Ascending aorta (tissue), 2 donors: ENCODE data around the gene FHAD1. TPM values are rescaled to one million over a fixed set of nuclear protein-coding genes. Genes with fewer than 3 reads are reported as not detected.

Experiments
- DNase-seq, 2 donors: peaks; one replicate each; pipeline ENCODE4 v3.0.0-alpha.2; 2019; ENCODE audit warnings: low spot score in 2 of 2
- H3K27ac ChIP-seq, 2 donors: fragments of 200-600 bp; sonication (generic); one replicate each; pipeline ENCODE4 v1.5.1; 2016 to 2017; ENCODE audit warnings: mild to moderate bottlenecking in 1 of 2
- H3K27me3 ChIP-seq: fragments of 200-600 bp; sonication (generic); one replicate; pipeline ENCODE4 v1.5.1; 2017
- H3K36me3 ChIP-seq, 2 donors: fragments of 200-600 bp; sonication (generic); one replicate each; pipeline ENCODE4 v1.5.1; 2016
- H3K4me1 ChIP-seq, 2 donors: fragments of 200-600 bp; sonication (generic); one replicate each; pipeline ENCODE4 v1.5.1; 2016 to 2017; ENCODE audit warnings: mild to moderate bottlenecking in 1 of 2
- H3K4me3 ChIP-seq, 2 donors: fragments of 200-600 bp; sonication (generic); one replicate each; pipeline ENCODE4 v1.5.1; 2016 to 2017; ENCODE audit warnings: mild to moderate bottlenecking in 1 of 2
- H3K9me3 ChIP-seq, 2 donors: fragments of 200-600 bp; sonication (generic); one replicate each; pipeline ENCODE4 v1.5.1; 2016
- CTCF ChIP-seq, 3 experiments: fragments of 200-600 bp in 2 of 3; fragments of 450-650 bp in 1 of 3; sonication (generic) in 2 of 3; IDR thresholded peaks; one replicate each; pipeline ENCODE4 v1.5.1; 2016 to 2019; ENCODE audit warnings: antibody characterized with exemption in 3 of 3, mild to moderate bottlenecking in 1 of 3, moderate library complexity in 1 of 3
- intact Hi-C: fragments of 100-400 bp; cut with DNase I; formaldehyde crosslinking; loops from one replicate; pipeline ENCODE4 v1.15.1; 2023
- total RNA-seq: library from RNA; depleted of rRNA; stranded (reverse); fragments of >200 nt; gene quantifications from one replicate; pipeline ENCODE4 v1.1.0, GENCODE V29; 2016

Gene FHAD1
- total RNA-seq, 1 donor from 2014 or later: not detected

DNA sequence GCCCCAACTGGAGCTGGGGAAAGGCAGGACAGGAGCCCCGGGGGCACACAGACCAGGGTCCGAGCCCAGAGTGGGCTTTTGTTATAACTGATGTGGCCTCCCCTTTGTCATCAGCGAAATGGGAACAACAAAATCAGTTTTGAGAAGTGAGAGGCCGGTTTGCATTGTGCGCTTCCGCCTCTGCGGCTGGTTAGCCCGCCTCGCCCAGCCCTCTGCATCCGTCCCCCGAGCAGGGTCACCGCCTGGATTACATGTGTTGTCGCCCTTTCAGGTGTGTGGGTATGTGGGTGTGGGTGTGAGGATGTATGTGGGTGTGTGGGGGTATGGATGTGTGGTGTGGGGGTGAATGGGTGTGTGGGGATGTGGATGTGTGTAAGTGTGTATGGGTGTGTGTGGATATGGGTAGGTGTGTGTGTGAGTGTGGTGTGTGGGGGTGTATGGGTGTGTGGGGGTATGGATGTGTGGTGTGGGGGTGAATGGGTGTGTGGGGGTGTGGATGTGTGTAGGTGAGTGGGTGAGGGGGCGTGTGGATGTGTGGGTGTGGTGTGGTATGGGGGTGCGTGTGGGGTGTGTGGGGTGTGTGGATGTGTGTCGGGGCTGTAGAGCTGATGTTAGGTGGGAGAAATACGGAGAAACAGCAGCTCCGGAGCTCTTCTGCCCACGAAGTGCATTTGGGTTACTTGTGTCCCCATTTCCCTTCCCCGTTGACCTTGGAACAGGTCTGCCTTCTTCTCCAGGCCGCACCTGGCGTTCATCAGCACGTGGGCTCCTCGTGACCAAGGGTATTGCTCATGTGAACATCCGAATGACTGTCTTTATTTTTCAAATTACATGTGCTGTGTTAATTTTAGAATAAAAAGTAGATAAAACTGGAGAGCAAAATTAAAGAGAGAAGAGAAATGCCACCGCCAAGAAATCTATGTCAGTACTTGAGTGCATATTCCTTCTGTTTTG is 67.6 kb downstream of the FHAD1 start:
- no peaks in the 10 kb centered on the region for H3K36me3 ChIP-seq
- H3K4me3 ChIP-seq: no peak overlapping the region
- no peaks in the 10 kb centered on the region for H3K4me1 ChIP-seq
- H3K9me3 ChIP-seq: peaks cover 0 to 4% of the 10 kb centered on the region in 2 donors
- no peak for TF ChIP-seq CTCF (IDR thresholded peaks at IDR 0.05)
- no peaks in the 10 kb centered on the region for H3K27me3 ChIP-seq
- intact Hi-C loops: no loop called here
- no peak overlapping the region for H3K27ac ChIP-seq
- no peak for DNase-seq

DNA sequence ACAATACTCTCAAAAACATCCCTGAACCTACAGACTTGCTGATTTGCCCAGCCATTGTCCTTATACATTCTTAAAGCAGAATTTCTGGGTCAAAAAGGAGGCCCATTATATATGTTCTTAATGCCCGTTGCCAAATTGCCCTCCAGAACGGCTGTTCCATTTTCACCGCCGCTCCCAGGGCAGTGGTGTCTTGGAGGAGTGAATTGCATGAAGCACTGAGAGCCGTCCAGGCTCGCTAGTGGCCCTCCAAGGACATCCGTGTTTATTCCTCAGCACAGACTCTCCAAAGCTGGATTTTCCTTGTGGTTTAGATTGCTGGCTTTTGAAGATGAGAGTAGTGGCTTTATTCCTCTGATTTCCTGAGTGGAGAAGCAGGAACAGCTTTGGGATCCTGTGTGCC is 68.8 kb downstream of the FHAD1 start:
- Histone ChIP-seq H3K9me3 (peaks cover 0 to 4% of the 10 kb centered on the region in 2 donors), H3K4me3 (no peak overlapping the region), H3K4me1 (no peaks in the 10 kb centered on the region), H3K27ac (no peak overlapping the region), H3K36me3 (no peaks in the 10 kb centered on the region), H3K27me3 (no peaks in the 10 kb centered on the region)
- intact Hi-C loops: no loop called here
- no peak for TF ChIP-seq CTCF (IDR thresholded peaks at IDR 0.05)
- no peak for DNase-seq

DNA sequence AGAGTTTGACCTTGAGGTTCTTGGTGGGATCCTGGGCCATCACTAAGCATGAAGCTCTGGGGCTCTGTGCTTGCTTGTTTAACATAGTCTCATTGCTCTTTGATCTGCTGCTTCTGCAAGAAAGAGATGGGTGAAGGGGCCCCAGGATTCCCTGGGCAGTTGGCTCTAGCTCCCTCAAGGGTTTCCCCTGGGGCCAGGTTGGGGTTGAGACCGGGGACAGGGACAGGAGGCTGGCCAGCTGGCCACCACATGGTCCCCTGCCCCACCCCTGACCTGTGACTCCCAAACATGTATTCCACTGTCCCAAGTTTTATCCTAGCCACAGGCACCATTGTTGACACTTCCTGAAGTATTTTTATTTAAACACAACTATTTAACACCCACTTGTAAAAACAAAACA is 69.5 kb downstream of the FHAD1 start:
- H3K4me1 ChIP-seq: no peaks in the 10 kb centered on the region
- no peak overlapping the region for H3K27ac ChIP-seq
- no peak overlapping the region for H3K4me3 ChIP-seq
- peaks cover 0 to 4% of the 10 kb centered on the region in 2 donors for H3K9me3 ChIP-seq
- no peaks in the 10 kb centered on the region for H3K27me3 ChIP-seq
- no peaks in the 10 kb centered on the region for H3K36me3 ChIP-seq
- no peak for TF ChIP-seq CTCF (IDR thresholded peaks at IDR 0.05)
- DNase-seq: no peak
- intact Hi-C loops: no loop called here

DNA sequence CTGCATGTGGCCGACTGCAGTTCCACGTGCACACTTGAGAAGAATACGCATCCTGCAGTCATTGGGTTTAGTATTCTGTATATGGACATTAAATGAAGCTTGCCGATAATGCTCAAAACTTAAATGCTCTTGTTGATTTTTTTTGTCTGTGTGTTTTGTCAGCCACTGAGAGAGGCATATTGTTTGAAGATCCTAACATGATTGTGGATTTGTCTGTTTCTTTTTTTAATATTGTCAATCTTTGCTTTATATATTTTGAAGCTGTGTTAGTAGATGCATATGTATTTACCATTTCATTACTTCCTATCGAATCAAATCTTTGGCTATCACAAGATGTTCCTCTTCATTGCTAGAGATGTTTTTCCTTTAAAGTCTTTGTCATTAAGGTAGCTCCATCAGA is 73.2 kb downstream of the FHAD1 start:
- H3K4me3 ChIP-seq: no peak overlapping the region
- no peaks in the 10 kb centered on the region for H3K36me3 ChIP-seq
- no peak for TF ChIP-seq CTCF (IDR thresholded peaks at IDR 0.05)
- no peak overlapping the region for H3K27ac ChIP-seq
- no peaks in the 10 kb centered on the region for H3K4me1 ChIP-seq
- intact Hi-C loops: no loop called here
- no peaks in the 10 kb centered on the region for H3K27me3 ChIP-seq
- no peaks in the 10 kb centered on the region for H3K9me3 ChIP-seq
- DNase-seq: no peak

GRCh38 chr1:15321601-15322000 is 74.6 kb downstream of the FHAD1 start:
- H3K9me3 ChIP-seq: no peaks in the 10 kb centered on the region
- H3K36me3 ChIP-seq: no peaks in the 10 kb centered on the region
- no peak for DNase-seq
- intact Hi-C loops: no loop called here
- no peaks in the 10 kb centered on the region for H3K27me3 ChIP-seq
- H3K4me3 ChIP-seq: no peak overlapping the region
- no peaks in the 10 kb centered on the region for H3K4me1 ChIP-seq
- H3K27ac ChIP-seq: no peak overlapping the region
- no peak for TF ChIP-seq CTCF (IDR thresholded peaks at IDR 0.05)
